Brain microvascular endothelial cell (primary cell): Measurements from ENCODE around the gene OR4K5.
A peak's percentile ranks its signal among the peaks of the same experiment; 100 is the strongest.

Source experiments
- DNase-seq: peaks from one replicate; pipeline ENCODE4 v3.0.0-alpha.2; 2020
- H3K27ac ChIP-seq: fragments of 250-450 bp; sonication (Bioruptor Pico); 2 replicates; pipeline ENCODE4 v1.5.1; 2020; ENCODE audit warnings: mild to moderate bottlenecking, moderate library complexity
- H3K27me3 ChIP-seq: fragments of 250-450 bp; sonication (Bioruptor Pico); replicated peaks from 2 replicates; pipeline ENCODE4 v1.5.1; 2020; ENCODE audit warnings: mild to moderate bottlenecking
- H3K36me3 ChIP-seq: fragments of 250-450 bp; sonication (Bioruptor Pico); replicated peaks from 2 replicates; pipeline ENCODE4 v1.5.1; 2020; ENCODE audit warnings: mild to moderate bottlenecking
- H3K4me3 ChIP-seq: 2 replicates; pipeline ENCODE4 v1.5.1; 2011; ENCODE audit warnings: low read depth, mild to moderate bottlenecking, control low read depth, low read length, moderate library complexity
- CTCF ChIP-seq: IDR thresholded peaks from 2 replicates; pipeline ENCODE4 v1.5.1; 2011; ENCODE audit warnings: low read depth, mild to moderate bottlenecking, moderate library complexity, low read length, control low read depth, inconsistent platforms; ENCODE audit errors: missing control alignments
- in situ Hi-C: cut with HindIII; loops from 2 replicates; pipeline ENCODE4 v1.10.0; 2017; ENCODE audit warnings: low sequenced_read_pairs, low pct_ligation_motif_present

OR4K5 gene

GRCh38 chr14:19920021-19920657 is at the start of gene OR4K5:
OR4K5 (plus strand) TSS chr14:19920607; CDS start chr14:19920607, 0 bp downstream.
- Histone ChIP-seq H3K36me3 (no peaks in the 10 kb centered on the region), H3K4me3 (no peak within 1 kb of the TSS), H3K27me3 (no peaks in the 10 kb centered on the region), H3K27ac (no peak within 1 kb of the TSS)
- TF ChIP-seq CTCF = no peak
- DNase-seq = no peak
- in situ Hi-C loops = no loop called here

- Histone ChIP-seq H3K27me3 (no peaks in the 10 kb centered on the region), H3K4me3 (no peak overlapping the region), H3K27ac (no peak overlapping the region), H3K36me3 (no peaks in the 10 kb centered on the region)
- TF ChIP-seq CTCF = no peak
- DNase-seq = no peak
- in situ Hi-C loops = no loop called here
Measured at GRCh38 chr14:19873178-19873577, 47.2 kb upstream of the OR4K5 start.

- no peak for DNase-seq
- H3K27me3 ChIP-seq = no peaks in the 10 kb centered on the region
- no peak for TF ChIP-seq CTCF
- H3K27ac ChIP-seq = no peak within 1 kb of the TSS
- H3K36me3 ChIP-seq = no peaks in the 10 kb centered on the region
- in situ Hi-C loops = no loop called here
- H3K4me3 ChIP-seq = no peak within 1 kb of the TSS
Measured at GRCh38 chr14:19874842-19875241, 45.6 kb upstream of the OR4K5 start, which contains the start of gene OR4K2. OR4K2 (plus strand) TSS chr14:19875142; CDS start chr14:19876268, 1,126 bp downstream.

- Histone ChIP-seq H3K4me3 (no peak overlapping the region), H3K27me3 (no peaks in the 10 kb centered on the region), H3K27ac (no peak overlapping the region), H3K36me3 (no peaks in the 10 kb centered on the region)
- in situ Hi-C loops = no loop called here
- TF ChIP-seq CTCF = peak; percentile 21
- DNase-seq = no peak
Measured at GRCh38 chr14:19878029-19878642, 42.3 kb upstream of the OR4K5 start.

- DNase-seq = no peak
- H3K27ac ChIP-seq = no peak overlapping the region
- no peaks in the 10 kb centered on the region for H3K27me3 ChIP-seq
- in situ Hi-C loops = no loop called here
- no peaks in the 10 kb centered on the region for H3K36me3 ChIP-seq
- no peak overlapping the region for H3K4me3 ChIP-seq
- no peak for TF ChIP-seq CTCF
Measured at GRCh38 chr14:19895282-19895681, 25.1 kb upstream of the OR4K5 start.

- DNase-seq = no peak
- H3K27ac ChIP-seq = no peak overlapping the region
- no peak overlapping the region for H3K4me3 ChIP-seq
- no peaks in the 10 kb centered on the region for H3K36me3 ChIP-seq
- H3K27me3 ChIP-seq = no peaks in the 10 kb centered on the region
- no peak for TF ChIP-seq CTCF
- in situ Hi-C loops = no loop called here
Measured at GRCh38 chr14:19900999-19901398, 19.4 kb upstream of the OR4K5 start.
